GM10266 (cell line): Measurements from ENCODE around the gene IPO11.

ENCODE experiments used
- DNase-seq: peaks from one replicate; pipeline ENCODE4 v3.0.0; 2012; ENCODE audit errors: extremely low spot score
- TF ChIP-seq, protein P1 (sequence below): IDR thresholded peaks from 2 replicates; pipeline ENCODE4 v1.5.1; 2012; ENCODE audit warnings: mild to moderate bottlenecking, low read depth; ENCODE audit not compliant: control insufficient read depth, insufficient read depth; ENCODE audit errors: missing control alignments

IPO11 gene

DNA sequence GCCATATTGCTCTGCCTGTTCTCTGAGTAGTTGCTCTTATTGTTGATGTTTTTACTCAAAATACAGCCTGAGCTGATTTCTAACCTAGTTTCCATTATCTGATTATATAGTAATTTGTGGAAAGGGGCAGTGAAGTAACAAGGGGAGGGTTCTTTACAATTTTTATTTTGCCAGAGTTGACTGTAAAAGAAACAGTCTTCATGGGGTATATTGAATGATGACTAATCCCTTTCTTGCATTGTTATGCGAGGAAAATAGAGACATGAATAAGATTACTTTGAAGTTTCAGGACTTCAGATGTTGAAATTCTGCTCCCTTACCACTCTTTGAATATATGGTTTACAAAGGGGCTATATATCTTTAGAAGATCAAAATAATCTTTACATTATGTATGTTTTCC, 156.9 kb downstream of the IPO11 start:
- DNase-seq: peak; percentile 5
- TF ChIP-seq, protein P1, sequence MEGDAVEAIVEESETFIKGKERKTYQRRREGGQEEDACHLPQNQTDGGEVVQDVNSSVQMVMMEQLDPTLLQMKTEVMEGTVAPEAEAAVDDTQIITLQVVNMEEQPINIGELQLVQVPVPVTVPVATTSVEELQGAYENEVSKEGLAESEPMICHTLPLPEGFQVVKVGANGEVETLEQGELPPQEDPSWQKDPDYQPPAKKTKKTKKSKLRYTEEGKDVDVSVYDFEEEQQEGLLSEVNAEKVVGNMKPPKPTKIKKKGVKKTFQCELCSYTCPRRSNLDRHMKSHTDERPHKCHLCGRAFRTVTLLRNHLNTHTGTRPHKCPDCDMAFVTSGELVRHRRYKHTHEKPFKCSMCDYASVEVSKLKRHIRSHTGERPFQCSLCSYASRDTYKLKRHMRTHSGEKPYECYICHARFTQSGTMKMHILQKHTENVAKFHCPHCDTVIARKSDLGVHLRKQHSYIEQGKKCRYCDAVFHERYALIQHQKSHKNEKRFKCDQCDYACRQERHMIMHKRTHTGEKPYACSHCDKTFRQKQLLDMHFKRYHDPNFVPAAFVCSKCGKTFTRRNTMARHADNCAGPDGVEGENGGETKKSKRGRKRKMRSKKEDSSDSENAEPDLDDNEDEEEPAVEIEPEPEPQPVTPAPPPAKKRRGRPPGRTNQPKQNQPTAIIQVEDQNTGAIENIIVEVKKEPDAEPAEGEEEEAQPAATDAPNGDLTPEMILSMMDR: no peak

- DNase-seq: no peak
- TF ChIP-seq, protein P1: no peak
These were observed 160.5 kb downstream of the IPO11 start for GRCh38 chr5:62572918-62573514.

DNA sequence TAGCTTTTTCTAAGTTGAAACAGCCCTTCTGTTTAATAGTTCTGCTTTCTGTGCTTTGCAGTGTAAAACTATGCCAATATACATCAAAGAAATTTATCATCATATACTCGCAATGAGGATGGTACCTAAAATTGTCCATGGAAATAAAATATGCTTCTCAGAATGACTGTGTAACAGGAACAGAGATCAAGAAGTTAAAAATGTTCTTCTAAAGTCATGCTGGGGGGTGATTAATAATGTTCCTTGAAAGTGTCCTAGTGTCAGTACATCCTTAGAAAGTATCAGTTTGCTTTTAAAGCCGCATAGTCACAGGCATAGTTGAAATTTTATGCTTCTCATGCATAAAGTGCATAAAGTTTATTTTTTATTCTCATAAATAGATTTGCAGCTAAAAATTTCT, 162.0 kb downstream of the IPO11 start:
- TF ChIP-seq, protein P1: no peak
- peak; percentile 6 for DNase-seq

DNA sequence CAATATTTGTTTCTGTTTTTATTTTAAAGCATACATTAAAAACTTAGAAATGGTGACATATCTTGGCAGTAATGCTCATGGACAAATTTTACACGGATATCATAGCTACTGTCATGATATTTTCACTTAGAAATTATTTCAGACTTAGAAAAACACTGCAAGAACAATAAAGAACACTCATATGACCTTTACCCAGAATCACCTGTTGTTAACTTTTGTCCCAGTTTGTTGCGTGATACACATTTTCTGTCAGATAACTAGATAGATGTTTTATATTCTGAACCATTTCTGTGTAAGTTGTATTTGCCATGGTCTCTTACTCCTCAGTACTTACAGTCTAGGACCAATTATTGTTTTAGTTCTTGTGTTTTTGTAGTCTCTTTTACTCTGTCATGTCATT, 162.5 kb downstream of the IPO11 start:
- TF ChIP-seq, protein P1: no peak
- no peak for DNase-seq

GRCh38 chr5:62575489-62575888, 162.9 kb downstream of the IPO11 start:
- TF ChIP-seq, protein P1: no peak
- DNase-seq: no peak

GRCh38 chr5:62576570-62577170, 164.1 kb downstream of the IPO11 start:
- TF ChIP-seq, protein P1: no peak
- DNase-seq: no peak

DNA sequence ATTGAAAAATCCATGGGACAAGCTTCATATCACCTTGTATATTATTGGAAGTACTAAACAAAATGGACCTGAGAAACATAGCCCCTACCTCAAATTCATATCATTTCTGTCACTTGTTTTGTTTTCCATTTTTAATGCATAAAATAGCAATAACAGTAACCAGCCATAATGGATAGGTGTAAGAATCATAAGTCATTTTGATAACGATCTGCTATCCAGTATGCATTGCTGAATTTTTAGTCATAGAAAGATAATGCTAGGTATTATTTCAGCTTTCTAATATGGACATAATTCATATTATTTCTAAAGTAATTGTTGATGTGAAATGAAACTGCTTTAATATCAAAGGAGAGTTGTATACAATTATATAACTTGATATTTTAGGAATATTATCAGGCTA, 164.9 kb downstream of the IPO11 start:
- TF ChIP-seq, protein P1: no peak

More for the DNA sequence above, 164.9 kb downstream of the IPO11 start:
- no peak for DNase-seq
